GM19035 (cell line): ENCODE data around the gene RAB6A.
"Not testable (repeated sequence)": the region's sequence is repeated elsewhere in the genome, so short reads cannot be mapped to it uniquely, and the experiment has no call there.

Experiments
- ATAC-seq: cut with Tn5 transposase; IDR thresholded peaks from one replicate; pipeline ENCODE4 v1.9.1; 2021; ENCODE audit not compliant: unreplicated experiment

The RAB6A gene

GRCh38 chr11:73729594-73730206 lies 31.2 kb downstream of the RAB6A start:
- no peak for ATAC-seq

GRCh38 chr11:73728000-73728399 lies 32.9 kb downstream of the RAB6A start:
- no peak for ATAC-seq

DNA sequence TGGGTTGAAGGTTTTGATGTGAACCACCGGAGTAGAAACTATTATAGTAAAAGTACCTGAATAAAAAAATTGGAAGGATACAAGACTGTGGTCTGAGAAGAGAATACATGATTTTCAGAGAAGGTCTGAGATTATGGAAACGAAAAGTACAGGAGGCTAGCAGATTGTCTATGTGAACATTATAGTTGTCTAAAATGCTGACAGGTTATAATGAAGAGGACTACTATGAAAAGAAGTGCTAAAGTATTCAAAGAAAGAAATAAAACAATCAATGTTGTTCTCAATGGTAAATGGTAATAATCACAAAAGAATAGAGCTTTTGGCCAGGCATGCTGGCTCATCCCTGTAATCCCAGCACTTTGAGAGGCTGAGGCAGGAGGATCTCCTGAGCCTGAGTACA lies 34.0 kb downstream of the RAB6A start:
- no peak for ATAC-seq

- ATAC-seq, result no peak
These were observed 43.7 kb downstream of the RAB6A start for GRCh38 chr11:73717136-73717535.

- ATAC-seq, result no peak
These were observed 44.5 kb downstream of the RAB6A start for GRCh38 chr11:73716153-73717056.

DNA sequence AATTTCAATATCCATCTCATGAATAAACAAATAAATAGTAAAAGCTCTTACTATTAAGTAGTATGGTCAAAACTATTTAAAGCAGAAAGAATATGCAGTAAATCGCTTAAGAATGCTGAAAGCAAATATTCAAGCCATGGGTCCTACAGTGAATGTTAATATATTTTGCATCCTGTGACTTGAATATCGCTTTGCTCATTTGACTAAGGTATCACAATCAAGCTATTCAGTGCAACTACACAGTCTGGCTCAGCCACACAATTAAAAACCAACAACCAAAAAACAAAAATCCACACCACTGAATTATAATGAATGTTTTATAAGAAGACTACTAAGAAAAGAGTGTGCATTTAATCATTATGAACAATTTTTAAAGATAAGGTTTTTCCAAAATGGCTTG lies 45.3 kb downstream of the RAB6A start:
- no peak for ATAC-seq

DNA sequence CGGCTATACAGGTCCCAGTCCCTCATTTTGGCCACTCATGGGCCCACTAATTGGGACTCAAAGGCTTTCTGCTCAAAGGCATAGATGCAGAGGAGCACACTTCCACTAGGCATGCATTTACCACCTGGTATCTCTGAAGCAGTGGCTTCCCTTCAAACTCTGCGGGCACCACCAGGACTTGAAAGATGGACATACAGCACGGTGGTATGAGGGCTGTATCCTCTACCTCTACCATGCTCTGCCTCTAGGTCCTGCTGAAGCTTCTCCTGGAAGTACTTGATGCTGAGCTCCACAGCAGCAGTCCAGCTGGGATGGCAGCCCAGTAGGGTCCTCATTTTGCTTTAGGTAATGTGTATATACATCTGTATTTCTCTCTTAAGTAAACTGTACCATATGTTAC lies 49.9 kb downstream of the RAB6A start:
- ATAC-seq, result no peak

- ATAC-seq, result no peak
These were observed 55.8 kb downstream of the RAB6A start for GRCh38 chr11:73705053-73705452.

DNA sequence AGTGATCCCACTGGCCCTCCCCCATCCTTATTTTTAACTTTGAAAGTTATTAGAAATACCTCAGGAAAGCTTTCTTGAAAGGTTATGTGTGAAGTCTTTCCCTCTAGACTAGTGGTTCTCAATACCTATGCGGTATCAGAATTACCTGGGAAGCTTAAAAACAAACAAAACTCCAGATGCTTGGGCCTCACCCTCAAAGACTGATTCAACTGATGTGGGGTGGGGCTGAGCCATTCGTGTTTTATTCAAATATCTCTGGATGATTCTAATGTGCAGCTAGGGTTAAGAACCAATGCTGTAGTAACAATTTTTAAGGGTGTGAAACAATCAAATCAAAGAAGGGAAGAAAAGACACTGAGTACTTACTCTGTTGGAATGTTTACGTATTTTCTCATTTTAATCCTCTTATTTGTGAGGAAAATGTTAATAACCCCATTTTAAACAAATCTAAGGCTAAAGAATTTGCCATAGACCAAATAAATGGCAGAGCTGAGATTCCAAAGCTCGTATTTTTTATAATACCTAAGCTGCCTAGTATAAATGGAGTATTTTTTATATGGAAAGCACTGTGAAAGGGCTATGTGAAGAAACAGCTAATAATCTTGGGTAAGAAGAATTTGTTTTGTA lies 66.9 kb downstream of the RAB6A start:
- ATAC-seq, result no peak

DNA sequence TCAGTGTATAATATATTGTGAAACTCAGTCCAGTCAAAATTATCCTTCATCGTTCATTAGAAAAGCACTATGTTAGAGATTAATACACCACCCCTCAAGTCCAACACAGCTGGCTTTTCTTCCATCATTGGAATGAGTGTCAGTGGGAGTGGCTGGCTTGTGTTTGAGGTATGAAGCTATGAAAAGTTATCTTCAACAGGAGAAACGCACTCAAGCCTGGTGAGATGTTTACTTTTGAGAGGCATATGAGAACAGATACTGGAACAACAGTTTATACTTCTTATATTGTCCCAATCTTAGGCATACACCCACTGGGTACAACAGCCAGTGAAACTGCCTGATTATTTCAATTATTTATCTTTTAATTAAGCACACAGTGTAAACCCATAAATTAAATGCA lies 80.2 kb downstream of the RAB6A start:
- no peak for ATAC-seq

- ATAC-seq, result not testable (repeated sequence)
These were observed 84.3 kb downstream of the RAB6A start for GRCh38 chr11:73676552-73676951.

GRCh38 chr11:73671701-73672100 lies 89.2 kb downstream of the RAB6A start:
- ATAC-seq, result no peak

GRCh38 chr11:73670808-73671207 lies 90.1 kb downstream of the RAB6A start:
- ATAC-seq, result no peak

- no peak for ATAC-seq
These were observed 93.0 kb downstream of the RAB6A start for GRCh38 chr11:73667891-73668290.

- ATAC-seq, result no peak
These were observed 96.0 kb downstream of the RAB6A start for GRCh38 chr11:73664877-73665276.

DNA sequence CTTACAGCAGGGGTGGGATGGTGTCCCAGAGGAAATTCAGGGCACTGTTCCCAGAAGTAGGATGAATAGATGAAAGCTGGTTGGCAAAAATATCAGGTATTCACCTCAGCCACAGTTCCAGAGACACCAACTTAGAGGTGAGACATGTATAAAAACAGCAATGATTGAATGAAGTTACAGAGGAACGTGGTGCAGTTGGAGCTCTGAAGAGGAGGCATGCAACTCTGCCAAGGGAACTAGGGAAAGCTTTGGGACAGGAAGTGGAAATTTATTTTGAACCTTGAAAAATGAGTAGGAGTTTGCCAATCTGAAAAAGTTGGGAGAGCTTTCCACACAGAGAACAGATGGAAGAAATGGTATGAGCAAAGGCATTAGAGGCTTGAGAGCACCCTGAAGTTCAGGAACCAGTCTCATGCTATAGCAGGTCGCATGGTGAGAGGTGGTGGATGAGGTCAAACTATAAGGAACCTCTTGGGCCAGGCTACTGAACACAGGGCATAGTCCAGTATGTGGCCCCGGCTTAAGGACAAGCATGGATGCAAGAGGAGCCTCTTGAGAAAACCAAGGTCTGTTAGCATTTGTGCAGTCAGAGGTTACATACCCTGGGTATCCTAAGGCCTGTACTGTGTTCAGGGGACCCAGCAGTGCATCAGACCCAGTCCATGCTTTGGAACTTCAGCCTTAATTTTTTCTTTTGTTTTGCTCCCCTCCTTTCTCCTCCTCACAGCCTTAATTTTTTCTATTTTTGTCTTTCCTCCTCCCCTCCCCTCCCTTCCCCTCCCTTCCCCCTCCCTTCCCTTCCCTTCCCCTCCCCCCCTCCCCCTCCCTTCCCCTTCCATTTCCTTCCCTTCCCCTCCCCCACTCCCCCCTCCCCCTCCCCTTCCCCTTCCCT lies 97.0 kb downstream of the RAB6A start:
- no peak for ATAC-seq

GRCh38 chr11:73662445-73663157 lies 98.3 kb downstream of the RAB6A start:
- ATAC-seq, result no peak

DNA sequence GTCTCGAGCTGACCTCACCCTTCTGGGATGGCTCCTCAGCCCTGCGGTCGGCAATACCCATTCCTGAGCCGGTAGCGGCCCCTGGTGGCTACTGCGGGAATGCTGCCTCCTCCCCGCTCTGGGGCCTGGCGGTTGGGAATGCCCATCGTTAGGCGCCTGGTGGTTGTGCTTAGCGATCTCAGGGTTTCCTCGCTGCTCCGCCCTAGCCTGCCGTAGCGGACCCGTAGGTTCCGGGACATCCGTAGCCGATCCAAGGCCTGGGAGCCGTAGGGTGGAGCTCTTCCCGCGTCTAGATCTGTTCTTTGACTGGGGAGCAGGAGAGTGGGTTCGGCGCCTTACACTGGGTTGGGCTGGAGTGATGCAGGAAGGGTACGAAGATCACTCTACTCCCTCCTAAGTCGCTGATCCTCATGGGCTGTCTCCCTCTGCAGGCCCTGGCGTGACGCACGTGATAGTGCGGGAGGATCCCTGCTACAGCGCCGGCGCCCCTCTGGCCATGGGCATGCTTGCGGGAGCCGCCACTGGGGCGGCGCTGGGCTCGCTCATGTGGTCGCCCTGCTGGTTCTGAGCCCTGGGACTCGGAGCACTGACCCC lies 99.7 kb downstream of the RAB6A start:
- peak; percentile 70 for ATAC-seq

- ATAC-seq, result no peak
These were observed 100.3 kb downstream of the RAB6A start for GRCh38 chr11:73660497-73661034.

- ATAC-seq, result no peak
These were observed 100.9 kb downstream of the RAB6A start for GRCh38 chr11:73659961-73660360.
